ENCODE measurements around the gene LARP4B.

The LARP4B gene

GRCh38 chr10:870564-871166 is 60.8 kb downstream of the LARP4B start:
- DNase-seq (ENCODE audit: low read depth in 1 of 2, low spot score in 1 of 2), result no peak

- no peak for DNase-seq (ENCODE audit: low read depth in 1 of 2, low spot score in 1 of 2)
These were observed 62.3 kb downstream of the LARP4B start for GRCh38 chr10:869171-869570.

GRCh38 chr10:867807-868206 is 63.7 kb downstream of the LARP4B start:
- no peak for DNase-seq (ENCODE audit: low read depth in 1 of 2, low spot score in 1 of 2)

- no peak for DNase-seq (ENCODE audit: low read depth in 1 of 2, low spot score in 1 of 2)
These were observed 64.9 kb downstream of the LARP4B start for GRCh38 chr10:866577-866941.

- no peak for DNase-seq (ENCODE audit: low read depth in 1 of 2, low spot score in 1 of 2)
These were observed 65.5 kb downstream of the LARP4B start for GRCh38 chr10:865924-866576.

- DNase-seq (ENCODE audit: low read depth in 1 of 2, low spot score in 1 of 2), result no peak
These were observed 66.2 kb downstream of the LARP4B start for GRCh38 chr10:865257-865656.

- DNase-seq (ENCODE audit: low read depth in 1 of 2, low spot score in 1 of 2), result no peak
These were observed 71.0 kb downstream of the LARP4B start for GRCh38 chr10:860519-860918.

GRCh38 chr10:856416-857157 is 74.9 kb downstream of the LARP4B start:
- DNase-seq (ENCODE audit: low read depth in 1 of 2, low spot score in 1 of 2), result no peak

GRCh38 chr10:855671-856070 is 75.8 kb downstream of the LARP4B start:
- no peak for DNase-seq (ENCODE audit: low read depth in 1 of 2, low spot score in 1 of 2)

GRCh38 chr10:855079-855478 is 76.4 kb downstream of the LARP4B start:
- DNase-seq (ENCODE audit: low read depth in 1 of 2, low spot score in 1 of 2), result no peak

GRCh38 chr10:853017-853416 is 78.5 kb downstream of the LARP4B start:
- no peak for DNase-seq (ENCODE audit: low read depth in 1 of 2, low spot score in 1 of 2)

- no peak for DNase-seq (ENCODE audit: low read depth in 1 of 2, low spot score in 1 of 2)
These were observed 79.1 kb downstream of the LARP4B start for GRCh38 chr10:852386-852785.

GRCh38 chr10:851901-852300 is 79.6 kb downstream of the LARP4B start:
- no peak for DNase-seq (ENCODE audit: low read depth in 1 of 2, low spot score in 1 of 2)

GRCh38 chr10:850093-850492 is 81.4 kb downstream of the LARP4B start:
- no peak for DNase-seq (ENCODE audit: low read depth in 1 of 2, low spot score in 1 of 2)

GRCh38 chr10:847868-848267 is 83.6 kb downstream of the LARP4B start:
- DNase-seq (ENCODE audit: low read depth in 1 of 2, low spot score in 1 of 2), result no peak

GRCh38 chr10:846126-846685 is 85.3 kb downstream of the LARP4B start:
- DNase-seq (ENCODE audit: low read depth in 1 of 2, low spot score in 1 of 2), result no peak

GRCh38 chr10:845526-845925 is 86.0 kb downstream of the LARP4B start:
- DNase-seq (ENCODE audit: low read depth in 1 of 2, low spot score in 1 of 2), result no peak

GRCh38 chr10:844552-844951 is 87.0 kb downstream of the LARP4B start:
- DNase-seq (ENCODE audit: low read depth in 1 of 2, low spot score in 1 of 2), result no peak

GRCh38 chr10:843703-844102 is 87.8 kb downstream of the LARP4B start:
- no peak for DNase-seq (ENCODE audit: low read depth in 1 of 2, low spot score in 1 of 2)

GRCh38 chr10:842795-843194 is 88.7 kb downstream of the LARP4B start:
- DNase-seq (ENCODE audit: low read depth in 1 of 2, low spot score in 1 of 2), result no peak

- DNase-seq (ENCODE audit: low read depth in 1 of 2, low spot score in 1 of 2), result no peak
These were observed 90.0 kb downstream of the LARP4B start for GRCh38 chr10:841535-841934.

GRCh38 chr10:839550-840205 is 91.8 kb downstream of the LARP4B start:
- no peak for DNase-seq (ENCODE audit: low read depth in 1 of 2, low spot score in 1 of 2)

Measured in stimulated activated CD4-positive, alpha-beta T cell treated with anti-CD3 and anti-CD28 coated beads, Interleukin-15, amount 100 ng/mL, for 1 hour (primary cell).